H7 (cell line): ENCODE results near the gene TRIO. TPM values are rescaled to one million over a fixed set of nuclear protein-coding genes. Genes with fewer than 3 reads are reported as not detected.
A peak's percentile ranks its signal among the peaks of the same experiment; 100 is the strongest.

Source experiments
- DNase-seq: peaks from one replicate; pipeline ENCODE4 v3.0.0; 2012
- H3K27me3 ChIP-seq: 2 replicates; pipeline ENCODE4 v1.6.0; 2011; ENCODE audit warnings: mild to moderate bottlenecking, low read length; ENCODE audit not compliant: control insufficient read depth, insufficient read depth
- H3K36me3 ChIP-seq: replicated peaks from 2 replicates; pipeline ENCODE4 v1.5.1; 2011; ENCODE audit warnings: low read length; ENCODE audit not compliant: control insufficient read depth, insufficient read depth
- H3K4me3 ChIP-seq: 2 replicates; pipeline ENCODE4 v1.5.1; 2011; ENCODE audit warnings: low read depth, mild to moderate bottlenecking, control low read depth, low read length, moderate library complexity; ENCODE audit not compliant: insufficient read depth
- total RNA-seq: library from RNA; depleted of rRNA; stranded (reverse); fragments of >200 nt; shearing (Covaris generic); gene quantifications from 2 replicates; pipeline ENCODE4 v1.2.3, GENCODE V29; 2014

The TRIO gene
- total RNA-seq, 1 experiment from 2014 or later: 39.7 TPM

GRCh38 chr5:14332038-14332631 lies 189.0 kb downstream of the TRIO start:
- Histone ChIP-seq H3K36me3 (peaks cover 9% of the 10 kb centered on the region), H3K4me3 (no peak overlapping the region), H3K27me3 (no peaks in the 10 kb centered on the region)
- no peak for DNase-seq

- Histone ChIP-seq H3K4me3 (no peak overlapping the region), H3K36me3 (peaks cover 9% of the 10 kb centered on the region), H3K27me3 (no peaks in the 10 kb centered on the region)
- DNase-seq: no peak
Measured at GRCh38 chr5:14332746-14333145, 189.6 kb downstream of the TRIO start.

- no peak for DNase-seq
- H3K4me3 ChIP-seq: no peak overlapping the region
- peaks cover 8% of the 10 kb centered on the region for H3K36me3 ChIP-seq
- no peaks in the 10 kb centered on the region for H3K27me3 ChIP-seq
Measured at GRCh38 chr5:14337593-14337992, 194.5 kb downstream of the TRIO start.

- Histone ChIP-seq H3K27me3 (no peaks in the 10 kb centered on the region), H3K4me3 (no peak overlapping the region), H3K36me3 (peaks cover 7% of the 10 kb centered on the region)
- DNase-seq: no peak
Measured at GRCh38 chr5:14339468-14339867, 196.3 kb downstream of the TRIO start.

- peak; percentile 67 for DNase-seq
- Histone ChIP-seq H3K4me3 (no peak overlapping the region), H3K27me3 (no peaks in the 10 kb centered on the region)
Measured at GRCh38 chr5:14341571-14342230, 198.6 kb downstream of the TRIO start.

GRCh38 chr5:14342306-14342705 lies 199.2 kb downstream of the TRIO start:
- H3K27me3 ChIP-seq: no peaks in the 10 kb centered on the region

More at GRCh38 chr5:14341571-14342230, 198.6 kb downstream of the TRIO start:
- peaks cover 8% of the 10 kb centered on the region for H3K36me3 ChIP-seq

GRCh38 chr5:14343376-14343775 lies 200.2 kb downstream of the TRIO start:
- no peak for DNase-seq
- Histone ChIP-seq H3K4me3 (no peak overlapping the region), H3K36me3 (peaks cover 5% of the 10 kb centered on the region), H3K27me3 (no peaks in the 10 kb centered on the region)

More at GRCh38 chr5:14342306-14342705, 199.2 kb downstream of the TRIO start:
- no peak for DNase-seq
- H3K36me3 ChIP-seq: peaks cover 6% of the 10 kb centered on the region
- no peak overlapping the region for H3K4me3 ChIP-seq

GRCh38 chr5:14347522-14347921 lies 204.4 kb downstream of the TRIO start:
- H3K27me3 ChIP-seq: no peaks in the 10 kb centered on the region
- peaks cover 5% of the 10 kb centered on the region for H3K36me3 ChIP-seq
- DNase-seq: no peak
- no peak overlapping the region for H3K4me3 ChIP-seq

GRCh38 chr5:14348142-14348541 lies 205.0 kb downstream of the TRIO start:
- no peak for DNase-seq
- Histone ChIP-seq H3K27me3 (no peaks in the 10 kb centered on the region), H3K4me3 (no peak overlapping the region), H3K36me3 (peaks cover 5% of the 10 kb centered on the region)

- no peaks in the 10 kb centered on the region for H3K27me3 ChIP-seq
- no peak for DNase-seq
- no peak overlapping the region for H3K4me3 ChIP-seq
- H3K36me3 ChIP-seq: peaks cover 5% of the 10 kb centered on the region
Measured at GRCh38 chr5:14349029-14349428, 205.9 kb downstream of the TRIO start.

GRCh38 chr5:14351086-14351661 lies 208.0 kb downstream of the TRIO start:
- no peak overlapping the region for H3K4me3 ChIP-seq
- H3K36me3 ChIP-seq: peaks cover 4% of the 10 kb centered on the region
- no peak for DNase-seq
- H3K27me3 ChIP-seq: no peaks in the 10 kb centered on the region

- no peaks in the 10 kb centered on the region for H3K36me3 ChIP-seq
Measured at GRCh38 chr5:14351845-14352712, 208.9 kb downstream of the TRIO start.

GRCh38 chr5:14353726-14354474 lies 210.8 kb downstream of the TRIO start:
- Histone ChIP-seq H3K4me3 (no peak overlapping the region), H3K27me3 (no peaks in the 10 kb centered on the region), H3K36me3 (peaks cover 1% of the 10 kb centered on the region; the same call in 1 of the 2 replicates)
- DNase-seq: no peak

More at GRCh38 chr5:14351845-14352712, 208.9 kb downstream of the TRIO start:
- H3K27me3 ChIP-seq: no peaks in the 10 kb centered on the region
- peak; percentile 82 for DNase-seq
- no peak overlapping the region for H3K4me3 ChIP-seq

GRCh38 chr5:14355391-14355790 lies 212.2 kb downstream of the TRIO start:
- Histone ChIP-seq H3K36me3 (peaks cover 5% of the 10 kb centered on the region), H3K4me3 (no peak overlapping the region), H3K27me3 (no peaks in the 10 kb centered on the region)
- no peak for DNase-seq
